ENCODE results near the gene OTOGL.

Gene OTOGL

DNA sequence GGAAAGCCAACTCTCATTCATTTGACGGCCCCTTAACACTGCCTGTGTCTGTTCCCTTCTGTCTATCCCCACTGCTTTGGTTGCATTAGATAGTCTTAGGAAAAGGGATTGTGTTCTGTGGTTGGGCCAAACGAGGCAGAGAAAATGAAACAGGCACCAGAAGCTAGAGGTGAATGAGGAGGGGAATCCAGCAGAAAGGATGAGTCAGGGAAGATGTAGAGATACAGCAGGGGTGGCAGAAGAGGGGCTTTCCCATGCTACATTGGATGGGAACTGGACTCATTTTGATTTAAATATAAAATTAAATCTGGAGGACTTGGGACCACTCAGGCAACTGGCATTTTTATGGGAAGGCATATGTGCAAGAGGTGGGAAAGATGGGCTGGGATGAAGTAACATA, 43.3 kb downstream of the OTOGL start:
- TF ChIP-seq, protein P1, sequence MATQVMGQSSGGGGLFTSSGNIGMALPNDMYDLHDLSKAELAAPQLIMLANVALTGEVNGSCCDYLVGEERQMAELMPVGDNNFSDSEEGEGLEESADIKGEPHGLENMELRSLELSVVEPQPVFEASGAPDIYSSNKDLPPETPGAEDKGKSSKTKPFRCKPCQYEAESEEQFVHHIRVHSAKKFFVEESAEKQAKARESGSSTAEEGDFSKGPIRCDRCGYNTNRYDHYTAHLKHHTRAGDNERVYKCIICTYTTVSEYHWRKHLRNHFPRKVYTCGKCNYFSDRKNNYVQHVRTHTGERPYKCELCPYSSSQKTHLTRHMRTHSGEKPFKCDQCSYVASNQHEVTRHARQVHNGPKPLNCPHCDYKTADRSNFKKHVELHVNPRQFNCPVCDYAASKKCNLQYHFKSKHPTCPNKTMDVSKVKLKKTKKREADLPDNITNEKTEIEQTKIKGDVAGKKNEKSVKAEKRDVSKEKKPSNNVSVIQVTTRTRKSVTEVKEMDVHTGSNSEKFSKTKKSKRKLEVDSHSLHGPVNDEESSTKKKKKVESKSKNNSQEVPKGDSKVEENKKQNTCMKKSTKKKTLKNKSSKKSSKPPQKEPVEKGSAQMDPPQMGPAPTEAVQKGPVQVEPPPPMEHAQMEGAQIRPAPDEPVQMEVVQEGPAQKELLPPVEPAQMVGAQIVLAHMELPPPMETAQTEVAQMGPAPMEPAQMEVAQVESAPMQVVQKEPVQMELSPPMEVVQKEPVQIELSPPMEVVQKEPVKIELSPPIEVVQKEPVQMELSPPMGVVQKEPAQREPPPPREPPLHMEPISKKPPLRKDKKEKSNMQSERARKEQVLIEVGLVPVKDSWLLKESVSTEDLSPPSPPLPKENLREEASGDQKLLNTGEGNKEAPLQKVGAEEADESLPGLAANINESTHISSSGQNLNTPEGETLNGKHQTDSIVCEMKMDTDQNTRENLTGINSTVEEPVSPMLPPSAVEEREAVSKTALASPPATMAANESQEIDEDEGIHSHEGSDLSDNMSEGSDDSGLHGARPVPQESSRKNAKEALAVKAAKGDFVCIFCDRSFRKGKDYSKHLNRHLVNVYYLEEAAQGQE (IDR thresholded peaks at IDR 0.05; ENCODE audit: insufficient read depth in 1 of 2, low read depth in 2 of 2, low read length in 2 of 2): no peak
- TF ChIP-seq FOXP2 (optimal IDR thresholded peaks at IDR 0.05; ENCODE audit: borderline replicate concordance, extremely low read depth, extremely low read length, insufficient read depth) (no peak), POLR2AphosphoS5 (IDR thresholded peaks at IDR 0.05; ENCODE audit: low read depth, low read length) (no peak), TAF1 (IDR thresholded peaks at IDR 0.05; ENCODE audit: borderline replicate concordance, insufficient read depth, low read length) (no peak), SIN3A (IDR thresholded peaks at IDR 0.05; ENCODE audit: borderline replicate concordance, insufficient read depth, low read length) (no peak)

DNA sequence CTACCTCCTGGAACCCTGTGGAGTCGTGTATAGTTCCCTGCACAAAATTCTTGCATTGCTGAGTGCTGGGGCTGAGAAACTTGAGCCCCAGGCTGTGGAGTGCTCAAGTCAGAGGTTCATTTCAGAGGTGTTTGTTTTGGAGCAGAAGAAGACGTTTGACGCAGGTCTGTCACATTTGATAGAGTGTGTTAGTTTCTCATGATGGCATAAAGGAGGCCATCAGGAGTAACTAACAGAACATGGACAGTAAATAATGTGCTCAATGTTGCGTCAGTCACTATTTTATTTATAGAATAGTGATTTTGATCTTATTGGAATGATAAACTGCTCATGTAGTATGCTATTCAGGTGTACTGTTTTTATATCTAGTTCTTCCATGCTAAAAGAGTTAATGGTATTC, 44.2 kb downstream of the OTOGL start:
- TF ChIP-seq, protein P1 (IDR thresholded peaks at IDR 0.05; ENCODE audit: insufficient read depth in 1 of 2, low read depth in 2 of 2, low read length in 2 of 2): no peak
- TF ChIP-seq POLR2AphosphoS5 (IDR thresholded peaks at IDR 0.05; ENCODE audit: low read depth, low read length): no peak
- TF ChIP-seq TAF1 (IDR thresholded peaks at IDR 0.05; ENCODE audit: borderline replicate concordance, insufficient read depth, low read length): no peak
- no peak for TF ChIP-seq SIN3A (IDR thresholded peaks at IDR 0.05; ENCODE audit: borderline replicate concordance, insufficient read depth, low read length)
- no peak for TF ChIP-seq FOXP2 (optimal IDR thresholded peaks at IDR 0.05; ENCODE audit: borderline replicate concordance, extremely low read depth, extremely low read length, insufficient read depth)

- TF ChIP-seq, protein P1 (IDR thresholded peaks at IDR 0.05; ENCODE audit: insufficient read depth in 1 of 2, low read depth in 2 of 2, low read length in 2 of 2): no peak
- TF ChIP-seq FOXP2 (optimal IDR thresholded peaks at IDR 0.05; ENCODE audit: borderline replicate concordance, extremely low read depth, extremely low read length, insufficient read depth) (no peak), POLR2AphosphoS5 (IDR thresholded peaks at IDR 0.05; ENCODE audit: low read depth, low read length) (no peak), TAF1 (IDR thresholded peaks at IDR 0.05; ENCODE audit: borderline replicate concordance, insufficient read depth, low read length) (no peak), SIN3A (IDR thresholded peaks at IDR 0.05; ENCODE audit: borderline replicate concordance, insufficient read depth, low read length) (no peak)
Observed at GRCh38 chr12:80151131-80151530, 51.8 kb downstream of the OTOGL start.

DNA sequence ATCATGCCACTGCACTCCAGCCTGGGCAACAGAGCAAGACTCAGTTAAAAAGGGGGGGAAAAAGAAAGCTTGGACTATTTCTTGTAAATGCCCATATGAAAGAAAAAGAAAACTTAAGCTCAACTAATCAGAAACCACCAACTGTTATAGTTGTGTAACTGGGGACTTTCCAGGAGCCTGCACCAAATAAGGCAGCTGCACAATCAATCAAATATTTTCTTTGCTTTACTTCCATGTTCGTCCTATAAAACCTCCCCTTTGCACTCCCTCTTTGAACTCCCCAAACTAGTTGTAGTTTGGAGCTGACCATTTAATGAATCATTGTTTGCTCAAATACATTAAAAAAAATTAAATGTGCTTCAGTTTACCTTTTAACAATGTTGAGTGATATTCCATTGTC, 54.9 kb downstream of the OTOGL start:
- TF ChIP-seq POLR2AphosphoS5 (IDR thresholded peaks at IDR 0.05; ENCODE audit: low read depth, low read length) (no peak), TAF1 (IDR thresholded peaks at IDR 0.05; ENCODE audit: borderline replicate concordance, insufficient read depth, low read length) (no peak), FOXP2 (optimal IDR thresholded peaks at IDR 0.05; ENCODE audit: borderline replicate concordance, extremely low read depth, extremely low read length, insufficient read depth) (no peak), SIN3A (IDR thresholded peaks at IDR 0.05; ENCODE audit: borderline replicate concordance, insufficient read depth, low read length) (no peak)
- TF ChIP-seq, protein P1 (IDR thresholded peaks at IDR 0.05; ENCODE audit: insufficient read depth in 1 of 2, low read depth in 2 of 2, low read length in 2 of 2): no peak

- TF ChIP-seq TAF1 (IDR thresholded peaks at IDR 0.05; ENCODE audit: borderline replicate concordance, insufficient read depth, low read length) (no peak), SIN3A (IDR thresholded peaks at IDR 0.05; ENCODE audit: borderline replicate concordance, insufficient read depth, low read length) (no peak), POLR2AphosphoS5 (IDR thresholded peaks at IDR 0.05; ENCODE audit: low read depth, low read length) (no peak), FOXP2 (optimal IDR thresholded peaks at IDR 0.05; ENCODE audit: borderline replicate concordance, extremely low read depth, extremely low read length, insufficient read depth) (no peak)
- TF ChIP-seq, protein P1 (IDR thresholded peaks at IDR 0.05; ENCODE audit: insufficient read depth in 1 of 2, low read depth in 2 of 2, low read length in 2 of 2): no peak
Observed at GRCh38 chr12:80156306-80156705, 57.0 kb downstream of the OTOGL start.
